Stomach (tissue), 9 donors: Measurements from ENCODE around the gene ZFR2. TPM values are rescaled to one million over a fixed set of nuclear protein-coding genes. Genes with fewer than 3 reads are reported as not detected.

Experiments used
- DNase-seq, 2 donors: peaks; one replicate each; pipeline versions ENCODE4 v3.0.0 to v3.0.0-alpha.2; 2013 to 2019
- H3K27ac ChIP-seq, 5 donors: fragments of 200-600 bp in 4 of 5; sonication (generic) in 4 of 5; one replicate each; pipeline ENCODE4 v1.5.1; 2013 to 2019; ENCODE audit warnings: mild to moderate bottlenecking in 1 of 5, moderate library complexity in 1 of 5
- H3K27me3 ChIP-seq, 3 donors: fragments of 200-600 bp; sonication (generic); one replicate each; pipeline ENCODE4 v1.5.1; 2017 to 2019; ENCODE audit warnings: mixed run types in 1 of 3
- H3K36me3 ChIP-seq, 4 donors: fragments of 200-600 bp; sonication (generic); 1 replicate in 3 of 4; 2 replicates in 1 of 4; pipeline ENCODE4 v1.5.1; 2016 to 2019
- H3K4me1 ChIP-seq, 4 donors: fragments of 200-600 bp; sonication (generic); one replicate each; pipeline ENCODE4 v1.5.1; 2016 to 2019
- H3K4me3 ChIP-seq, 4 donors: fragments of 200-600 bp; sonication (generic) in 3 of 4; one replicate each; pipeline ENCODE4 v1.5.1; 2016 to 2019; ENCODE audit warnings: mild to moderate bottlenecking in 1 of 4
- H3K9me3 ChIP-seq, 4 donors: fragments of 200-600 bp; sonication (generic); one replicate each; pipeline ENCODE4 v1.5.1; 2016 to 2019
- CTCF ChIP-seq, 7 experiments: fragments of 450-650 bp in 4 of 7; fragments of 200-600 bp in 3 of 7; sonication (generic) in 3 of 7; IDR thresholded peaks; one replicate each; pipeline ENCODE4 v1.5.1; 2016 to 2019; ENCODE audit warnings: antibody characterized with exemption in 7 of 7, control low read depth in 2 of 7, mild to moderate bottlenecking in 1 of 7
- EP300 ChIP-seq: sonication (generic); formaldehyde crosslinking; IDR thresholded peaks from one replicate; pipeline ENCODE4 v1.6.1; 2017; ENCODE audit warnings: antibody characterized with exemption
- POLR2A ChIP-seq, 4 donors: fragments of 450-650 bp; IDR thresholded peaks; one replicate each; pipeline ENCODE4 v1.6.1; 2016; ENCODE audit warnings: antibody characterized with exemption in 4 of 4, control low read depth in 2 of 4, mild to moderate bottlenecking in 1 of 4, moderate library complexity in 1 of 4
- POLR2AphosphoS5 ChIP-seq, 3 donors: sonication (generic); formaldehyde crosslinking; IDR thresholded peaks; one replicate each; pipeline ENCODE4 v1.6.1; 2016; ENCODE audit warnings: antibody characterized with exemption in 3 of 3
- WGBS, 5 donors: extraction: QIAGEN DNeasy Blood & Tissue Kit in 3 of 5; methylation state at CpG; one replicate each; pipeline versions ENCODE4 v1.1.5 to v1.1.7; 2013 to 2018; 5-methylcytosine and 5-hydroxymethylcytosine counted together
- intact Hi-C: fragments of 100-400 bp; cut with DNase I; formaldehyde crosslinking; loops from one replicate; pipeline ENCODE4 v1.15.1; 2023; ENCODE audit warnings: low total_unique reads
- polyA plus RNA-seq, 3 donors: library from polyadenylated mRNA; stranded (reverse); fragments of 200-250 nt; gene quantifications; one replicate each; pipeline ENCODE4 v1.2.3, GENCODE V29; 2013
- total RNA-seq, 5 donors: library from RNA; depleted of rRNA; stranded (reverse); fragments of >200 nt; gene quantifications; one replicate each; pipeline versions ENCODE4 v1.1.0 to v1.2.3, GENCODE V29; 2014 to 2016
- donor health status: healthy with polysubstance abuse.
- donor health status: Bipolar disorder and iron deficiency.
- donor health status: healthy.

The ZFR2 gene
- total and polyA plus RNA-seq, 8 donors: 0.10 to 0.29 TPM; not detected in 6

GRCh38 chr19:3821156-3821555, 47.7 kb downstream of the ZFR2 start:
- H3K4me3 ChIP-seq: no peak overlapping the region
- H3K4me1 ChIP-seq: peaks cover 0 to 15% (median 6%) of the 10 kb centered on the region in 4 donors
- H3K9me3 ChIP-seq: no peaks in the 10 kb centered on the region
- no peaks in the 10 kb centered on the region for H3K36me3 ChIP-seq
- TF ChIP-seq CTCF (IDR thresholded peaks at IDR 0.05) (no peak), EP300 (no peak), POLR2A (IDR thresholded peaks at IDR 0.05) (no peak), POLR2AphosphoS5 (IDR thresholded peaks at IDR 0.05) (no peak)
- 86 to 96% (median 91%) methylated on average over 23 of the region's 23 CpGs for WGBS, 5 donors
- DNase-seq: no peak
- H3K27ac ChIP-seq: no peak overlapping the region
- H3K27me3 ChIP-seq: peaks cover 0 to 30% (median 3%) of the 10 kb centered on the region in 3 donors
- intact Hi-C loops: loop anchor here (5.0 kb wide), 1 partner anchor 154 kb away; no protein-coding TSS in a partner anchor

GRCh38 chr19:3819989-3820388, 48.8 kb downstream of the ZFR2 start:
- intact Hi-C loops: loop anchor here (5.0 kb wide), 1 partner anchor 153 kb away; no protein-coding TSS in a partner anchor
- Histone ChIP-seq H3K27me3 (peaks cover 0 to 20% (median 3%) of the 10 kb centered on the region in 3 donors), H3K4me3 (no peak overlapping the region), H3K27ac (no peak overlapping the region), H3K36me3 (no peaks in the 10 kb centered on the region), H3K4me1 (peaks cover 0 to 15% (median 5%) of the 10 kb centered on the region in 4 donors), H3K9me3 (no peaks in the 10 kb centered on the region)
- no peak for DNase-seq
- 76 to 89% (median 85%) methylated on average over 12 to 19 of the region's 19 CpGs for WGBS, 5 donors
- TF ChIP-seq EP300 (no peak), CTCF (IDR thresholded peaks at IDR 0.05) (no peak), POLR2A (IDR thresholded peaks at IDR 0.05) (no peak), POLR2AphosphoS5 (IDR thresholded peaks at IDR 0.05) (no peak)

GRCh38 chr19:3818918-3819317, 49.9 kb downstream of the ZFR2 start:
- intact Hi-C loops: no loop called here
- H3K4me1 ChIP-seq: peaks cover 0 to 15% (median 5%) of the 10 kb centered on the region in 4 donors
- no peaks in the 10 kb centered on the region for H3K9me3 ChIP-seq
- WGBS, 5 donors: 65 to 75% (median 72%) methylated on average over 23 to 31 of the region's 31 CpGs
- no peak overlapping the region for H3K27ac ChIP-seq
- no peaks in the 10 kb centered on the region for H3K36me3 ChIP-seq
- H3K4me3 ChIP-seq: no peak overlapping the region
- peaks cover 0 to 18% (median 3%) of the 10 kb centered on the region in 3 donors for H3K27me3 ChIP-seq
- no peak for TF ChIP-seq CTCF (IDR thresholded peaks at IDR 0.05)
- no peak for TF ChIP-seq POLR2AphosphoS5 (IDR thresholded peaks at IDR 0.05)
- TF ChIP-seq EP300: no peak
- no peak for TF ChIP-seq POLR2A (IDR thresholded peaks at IDR 0.05)
- DNase-seq: no peak

GRCh38 chr19:3818466-3818865, 50.4 kb downstream of the ZFR2 start:
- H3K36me3 ChIP-seq: no peaks in the 10 kb centered on the region
- peaks cover 0 to 18% (median 3%) of the 10 kb centered on the region in 3 donors for H3K27me3 ChIP-seq
- no peak for TF ChIP-seq POLR2A (IDR thresholded peaks at IDR 0.05)
- no peak for TF ChIP-seq POLR2AphosphoS5 (IDR thresholded peaks at IDR 0.05)
- TF ChIP-seq CTCF (IDR thresholded peaks at IDR 0.05): no peak
- TF ChIP-seq EP300: no peak
- no peak overlapping the region for H3K27ac ChIP-seq
- intact Hi-C loops: no loop called here
- WGBS, 5 donors: 26 to 46% (median 35%) methylated on average over 11 of the region's 11 CpGs
- DNase-seq: no peak
- H3K4me1 ChIP-seq: peaks cover 3 to 17% (median 6%) of the 10 kb centered on the region in 4 donors
- H3K9me3 ChIP-seq: no peaks in the 10 kb centered on the region
- H3K4me3 ChIP-seq: no peak overlapping the region
